HG02588 (cell line): ENCODE data around the gene YIPF1.
"Not testable (repeated sequence)": the region's sequence is repeated elsewhere in the genome, so short reads cannot be mapped to it uniquely, and the experiment has no call there.

Experiments used
- ATAC-seq: cut with Tn5 transposase; IDR thresholded peaks from one replicate; pipeline ENCODE4 v1.9.1; 2021; ENCODE audit warnings: mild to moderate bottlenecking, moderate library complexity; ENCODE audit not compliant: unreplicated experiment

YIPF1 gene

DNA sequence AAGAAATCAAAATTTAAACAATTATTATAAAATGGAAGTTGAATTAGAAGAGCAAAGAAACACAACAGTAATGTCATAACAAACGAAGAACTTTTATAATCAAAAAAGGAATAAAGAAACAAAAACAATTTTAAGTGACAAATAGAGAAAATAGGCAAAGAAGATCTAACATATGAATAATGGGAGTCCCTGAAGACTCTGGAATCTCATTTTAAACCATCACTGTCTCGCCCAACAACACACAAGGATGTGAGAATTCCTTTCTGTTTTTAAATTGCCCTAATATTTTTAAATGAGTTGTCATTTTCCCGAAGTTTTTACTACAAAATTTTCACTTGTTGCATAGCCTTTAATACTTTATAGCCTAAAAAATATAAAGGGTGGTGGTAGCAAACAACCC is 47.2 kb downstream of the YIPF1 start:
- no peak for ATAC-seq

DNA sequence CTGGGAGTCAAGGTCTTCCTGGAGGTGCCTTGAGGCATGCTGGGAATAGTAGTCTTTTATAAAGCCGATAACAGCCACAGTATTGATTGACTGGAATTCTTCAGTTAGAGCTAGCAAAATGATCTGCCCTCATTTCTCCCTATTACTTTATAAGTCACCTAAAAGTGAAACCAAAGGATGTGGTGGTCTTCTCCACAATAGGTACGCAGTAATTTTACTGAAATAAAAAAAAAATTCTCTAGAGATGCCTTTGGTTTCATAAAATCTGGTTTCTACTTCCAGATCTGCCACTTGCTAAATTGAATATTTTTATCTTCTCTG is 51.0 kb downstream of the YIPF1 start:
- ATAC-seq = no peak

DNA sequence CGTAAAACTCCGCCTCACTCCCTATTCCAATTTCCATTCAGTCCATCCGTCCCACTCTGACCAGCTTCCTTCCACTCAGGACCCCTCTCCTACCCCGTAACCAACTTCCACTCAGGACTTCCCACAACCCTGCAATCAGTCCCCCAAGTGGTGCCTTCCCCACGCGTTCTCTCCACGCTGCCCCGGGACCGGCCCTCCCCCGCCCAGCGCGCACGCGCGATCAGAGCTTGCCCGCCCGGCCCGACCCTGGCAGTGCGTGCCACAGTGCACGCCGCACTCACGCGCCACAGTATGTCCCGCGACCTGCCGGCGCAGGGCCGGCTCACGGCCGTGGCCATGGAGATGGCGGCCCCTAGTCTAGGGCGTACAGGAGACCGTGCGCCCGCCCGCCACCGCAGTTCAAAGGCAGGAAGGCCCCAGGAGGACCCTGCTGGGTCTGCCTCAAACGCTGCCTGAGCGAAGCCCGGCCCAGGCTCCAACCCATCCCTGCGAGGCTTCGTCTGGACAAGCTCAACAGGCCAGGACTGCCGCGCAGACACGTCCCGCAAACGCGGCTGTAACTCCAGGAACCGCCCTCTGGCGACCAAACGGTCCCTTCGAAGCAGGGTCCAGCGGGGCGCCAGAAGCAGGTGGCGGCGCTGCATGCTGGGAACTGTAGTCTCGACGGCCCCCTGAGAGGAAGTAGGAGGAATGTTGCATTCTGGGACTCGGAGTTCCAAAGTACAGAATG is 51.5 kb downstream of the YIPF1 start, which contains the start of gene NDC1:
Gene NDC1 (minus strand): TSS at position 373 of the 730 bp plus-strand sequence. CDS start 35 bp downstream, at position 338.
- peak; percentile 88 for ATAC-seq

DNA sequence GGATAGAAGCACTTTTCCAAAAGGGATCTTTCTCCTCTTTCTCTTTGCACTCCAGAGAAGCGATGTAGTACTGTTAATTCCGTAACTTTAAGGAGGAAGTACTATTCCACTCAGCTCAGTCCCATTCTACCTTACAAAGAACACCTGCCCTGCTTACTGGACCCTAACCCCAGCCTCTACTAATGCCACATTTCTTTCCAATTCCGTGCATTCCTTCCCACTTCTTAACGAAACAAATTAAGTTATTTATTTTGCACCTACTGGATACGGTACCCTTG is 52.0 kb downstream of the YIPF1 start:
- no peak for ATAC-seq

DNA sequence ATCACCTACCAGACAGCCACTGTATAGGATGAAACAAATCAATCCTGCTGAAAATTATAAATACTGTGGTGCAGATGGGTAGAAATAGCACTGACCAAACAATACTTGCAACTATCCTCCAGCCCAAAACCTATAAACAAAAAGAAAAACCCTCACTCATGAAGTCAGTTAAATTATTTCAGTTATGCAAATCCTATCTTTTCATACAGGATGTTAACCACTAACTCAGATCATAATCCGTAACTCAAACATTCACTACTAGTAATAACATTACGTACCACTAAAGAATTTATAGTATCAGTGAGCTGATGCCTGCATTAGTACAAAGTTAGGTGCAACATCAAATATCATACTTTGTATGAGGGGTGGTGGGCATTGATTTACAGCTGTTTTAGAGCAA is 54.1 kb downstream of the YIPF1 start:
- ATAC-seq = no peak

DNA sequence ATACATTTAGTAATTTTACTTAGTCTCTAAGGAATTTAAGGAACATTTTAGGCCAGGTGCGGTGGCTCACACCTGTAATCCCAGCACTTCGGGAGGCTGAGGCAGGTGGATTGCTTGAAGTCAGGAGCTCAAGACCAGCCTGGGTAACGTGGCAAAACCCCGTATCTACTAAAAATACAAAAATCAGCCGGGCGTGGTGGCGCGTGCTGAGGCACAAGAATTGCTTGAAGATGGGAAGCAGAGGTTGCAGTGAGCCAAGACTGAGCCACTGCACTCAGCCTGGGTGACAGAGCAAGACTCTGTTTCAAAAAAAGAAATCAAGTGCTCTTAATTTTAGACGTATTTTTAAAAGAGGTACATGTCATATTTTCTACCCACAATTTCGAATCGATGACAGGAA is 54.8 kb downstream of the YIPF1 start:
- no peak for ATAC-seq

DNA sequence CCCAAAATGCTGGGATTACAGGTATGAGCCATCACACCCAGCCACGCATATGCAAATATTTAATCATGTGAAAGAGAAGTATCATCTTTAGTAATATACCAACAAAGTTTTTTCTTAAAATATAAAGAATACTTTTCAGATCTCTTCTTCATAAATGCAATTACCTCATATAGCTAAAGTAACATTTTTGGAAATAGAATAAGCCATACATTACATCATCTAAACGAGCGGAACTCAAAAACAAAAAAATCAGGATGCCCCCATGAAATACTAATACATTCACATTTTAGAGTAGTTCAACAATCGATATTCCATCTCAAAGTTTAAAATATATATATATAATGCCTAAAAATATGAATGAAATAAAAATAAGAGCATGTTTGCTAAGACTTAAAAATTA is 56.2 kb downstream of the YIPF1 start:
- no peak for ATAC-seq

DNA sequence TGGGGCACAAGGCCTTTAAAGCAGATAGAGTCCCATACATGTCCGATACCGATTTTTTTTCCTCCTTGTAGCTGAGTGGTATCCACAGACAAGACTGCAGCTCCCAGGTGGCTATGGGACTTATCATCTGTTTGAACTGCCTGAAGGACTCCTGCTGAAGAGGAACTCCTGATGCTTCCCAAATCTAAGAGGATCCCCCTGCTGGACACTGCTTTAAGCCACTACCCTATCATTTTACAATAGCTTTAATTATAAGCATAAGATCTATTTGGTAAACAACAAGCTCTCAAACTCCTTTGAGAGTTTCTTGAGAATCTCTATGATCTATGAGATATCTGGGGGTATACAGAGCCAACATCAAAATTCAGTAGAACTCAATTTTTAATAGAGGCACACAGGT is 63.2 kb downstream of the YIPF1 start:
- ATAC-seq = no peak

DNA sequence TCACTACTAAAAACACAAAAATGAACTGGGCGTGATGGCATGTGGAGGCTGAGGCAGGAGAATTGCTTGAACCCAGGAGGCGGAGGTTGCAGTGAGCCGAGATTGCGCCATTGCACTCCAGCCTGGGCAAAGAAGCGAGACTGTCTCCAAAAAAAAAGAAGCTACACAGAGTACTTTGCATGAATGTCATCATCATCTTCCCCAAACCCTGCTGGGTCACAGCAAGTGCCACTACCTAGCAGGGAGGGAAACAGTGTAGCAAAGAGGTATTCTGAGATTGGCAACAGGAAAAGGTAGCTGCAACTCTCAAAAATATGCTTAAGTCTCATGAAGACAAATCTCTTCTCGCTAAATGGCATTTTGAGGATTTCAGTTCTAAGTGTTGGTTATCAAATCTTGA is 64.3 kb downstream of the YIPF1 start:
- ATAC-seq = no peak

DNA sequence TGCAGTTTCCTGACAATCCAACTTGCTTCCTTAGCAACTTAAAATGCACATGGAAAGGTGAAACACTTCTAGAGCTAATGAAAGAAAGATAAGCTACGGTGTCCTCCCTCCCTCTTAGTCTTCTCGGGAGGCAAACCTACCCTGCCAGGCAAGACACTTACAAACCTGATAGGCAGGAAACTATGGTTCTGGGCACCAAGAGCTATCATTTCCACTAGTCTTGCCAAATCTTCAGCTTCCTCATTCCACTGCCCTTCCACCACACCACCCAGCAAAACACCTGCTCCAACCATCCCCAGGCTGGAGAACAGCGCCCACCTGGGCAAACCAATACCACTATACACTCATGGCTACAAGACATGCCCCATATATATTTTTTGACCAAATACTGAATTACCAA is 66.7 kb downstream of the YIPF1 start:
- ATAC-seq = no peak

DNA sequence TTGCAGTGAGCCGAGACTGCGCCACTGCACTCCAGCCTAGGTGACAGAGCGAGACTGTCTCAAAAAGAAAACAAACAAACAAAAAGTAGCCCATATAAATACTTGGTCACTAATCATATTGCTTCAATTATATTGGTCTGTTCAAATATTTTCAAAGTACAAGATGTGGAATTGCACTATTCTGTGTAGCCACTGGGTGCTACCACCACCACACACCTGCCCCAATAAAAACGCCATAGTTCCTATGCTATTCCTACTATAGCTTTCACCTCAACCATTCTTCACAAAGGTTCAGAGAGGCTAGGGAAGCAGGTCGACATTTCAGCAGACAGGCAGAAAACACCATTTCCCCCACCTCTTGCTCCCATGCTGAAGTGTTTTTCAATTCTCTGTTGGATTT is 68.2 kb downstream of the YIPF1 start:
- no peak for ATAC-seq

DNA sequence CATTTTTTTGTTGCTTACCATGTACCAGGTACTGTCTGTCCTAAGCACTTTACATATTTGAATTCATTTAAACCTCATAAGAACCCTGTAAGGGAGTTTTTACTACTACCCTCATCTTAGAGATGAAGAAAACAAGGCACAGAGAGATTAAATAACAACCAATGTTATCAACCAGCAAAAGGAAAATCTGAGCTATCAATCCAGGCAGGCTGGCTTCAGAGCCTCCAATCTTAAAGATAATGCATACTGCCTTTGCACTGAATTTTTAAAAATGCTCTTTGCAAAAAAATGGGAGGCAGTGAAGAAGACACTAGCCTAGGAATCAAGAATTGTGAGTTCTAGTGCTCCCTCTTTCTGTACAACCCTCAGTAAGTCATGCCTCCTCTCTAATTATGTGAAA is 70.2 kb downstream of the YIPF1 start:
- ATAC-seq = no peak

DNA sequence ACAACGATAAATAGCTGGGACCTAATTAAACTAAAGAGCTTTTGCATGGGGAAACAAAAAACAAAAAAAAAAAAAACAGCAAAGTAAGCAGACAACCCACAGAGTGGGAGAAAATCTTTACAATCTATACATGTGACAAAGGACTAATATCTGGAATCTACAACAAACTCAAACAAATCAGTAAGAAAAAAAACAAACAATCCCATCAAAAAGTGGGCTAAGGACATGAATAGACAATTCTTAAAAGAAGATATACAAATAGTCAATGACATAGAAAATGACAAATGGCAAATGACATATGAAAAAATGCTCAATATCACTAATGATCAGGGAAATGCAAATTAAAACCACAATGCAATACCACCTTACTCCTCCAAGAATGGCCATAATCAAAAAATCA is 73.0 kb downstream of the YIPF1 start:
- ATAC-seq = not testable (repeated sequence)

DNA sequence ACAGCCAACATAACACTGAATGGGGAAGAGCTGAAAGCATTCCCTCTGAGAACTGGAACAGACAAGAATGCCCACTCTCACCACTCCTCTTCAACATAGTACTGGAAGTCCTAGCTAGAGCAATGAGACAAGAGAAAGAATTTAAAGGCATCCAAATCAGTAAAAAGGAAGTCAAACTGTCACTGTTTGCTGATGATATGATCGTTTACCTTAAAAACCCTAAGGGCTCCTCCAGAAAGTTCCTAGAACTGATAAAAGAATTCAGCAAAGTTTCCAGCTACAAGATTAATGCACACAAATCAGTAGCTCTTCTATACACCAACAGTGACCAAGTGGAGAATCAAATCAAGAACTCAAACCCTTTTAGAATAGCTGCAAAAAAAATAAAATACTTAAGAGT is 74.1 kb downstream of the YIPF1 start:
- not testable (repeated sequence) for ATAC-seq

DNA sequence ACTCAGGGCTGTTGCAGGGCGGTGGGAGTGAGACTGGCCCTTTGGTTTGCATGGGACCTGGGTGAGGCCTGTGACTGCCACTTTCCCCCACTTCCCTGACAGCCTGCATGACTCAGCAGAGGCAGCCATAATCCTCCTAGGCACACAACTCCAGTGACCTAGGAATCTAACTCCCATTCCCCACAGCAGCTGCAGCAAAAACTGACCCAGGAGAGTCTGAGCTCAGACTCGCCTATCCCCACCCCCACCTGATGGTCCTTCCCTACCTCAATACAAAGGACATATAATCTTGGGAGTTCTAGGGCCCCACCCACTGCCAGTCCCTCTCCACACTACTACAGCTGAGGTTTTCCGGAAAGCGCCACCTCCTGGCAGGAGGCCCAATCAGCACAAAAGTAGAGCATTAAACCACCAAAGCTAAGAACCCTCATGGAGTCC is 78.2 kb downstream of the YIPF1 start:
- no peak for ATAC-seq

DNA sequence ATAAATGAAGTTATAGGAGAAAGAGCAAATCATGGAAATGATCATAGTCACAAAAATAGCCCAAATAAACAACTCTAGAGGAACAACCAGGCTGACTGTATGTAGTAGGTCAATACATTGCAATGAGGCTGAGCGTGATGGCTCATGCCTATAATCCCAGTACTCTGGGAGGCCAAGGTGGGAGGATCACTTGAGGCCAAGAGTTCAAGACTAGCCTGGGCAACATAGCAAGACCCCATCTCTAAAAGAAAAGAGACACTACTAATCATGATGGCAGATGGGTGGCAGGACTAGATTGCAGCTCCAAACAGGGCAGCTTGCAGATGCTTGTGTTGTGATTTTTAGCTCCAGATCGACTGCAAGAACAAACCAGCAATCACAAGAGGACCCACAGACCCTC is 79.1 kb downstream of the YIPF1 start:
- ATAC-seq = no peak

DNA sequence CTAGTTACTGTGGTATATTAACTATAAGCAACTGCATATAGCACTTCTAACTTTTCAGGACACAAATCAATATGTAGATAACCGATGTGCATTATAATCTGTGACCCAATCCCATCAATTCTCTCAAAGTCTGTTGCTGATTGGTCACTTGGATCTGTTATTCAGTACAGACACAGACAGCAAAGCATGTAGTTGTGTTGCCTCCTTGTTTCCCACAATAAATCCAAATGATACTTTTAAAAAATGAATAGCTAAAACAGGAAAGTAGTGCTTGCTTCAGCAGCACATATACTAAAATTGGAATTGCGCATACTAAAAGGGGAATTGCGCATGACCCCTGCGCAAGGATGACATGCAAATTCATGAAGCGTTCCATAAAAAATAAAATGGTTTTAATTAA is 79.6 kb downstream of the YIPF1 start:
- ATAC-seq = no peak

DNA sequence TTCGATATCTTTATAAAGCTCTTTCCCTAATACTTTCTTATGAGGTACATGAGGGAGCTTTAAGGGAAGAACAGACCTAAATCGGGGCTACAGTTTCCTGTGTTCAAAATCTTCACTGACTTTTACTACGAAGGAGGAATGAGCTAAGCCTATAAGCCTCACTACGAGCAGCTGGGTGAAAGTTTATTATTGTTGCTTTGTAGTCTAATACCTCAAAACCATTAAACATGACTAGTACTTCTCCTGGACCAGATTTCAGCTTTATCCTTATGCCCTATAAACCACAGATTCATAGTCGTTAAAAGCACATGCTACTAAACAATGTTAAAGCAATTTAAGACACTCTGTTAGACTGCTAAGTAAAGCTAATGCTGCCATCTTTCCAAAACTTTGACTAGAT is 81.7 kb downstream of the YIPF1 start:
- ATAC-seq = no peak

DNA sequence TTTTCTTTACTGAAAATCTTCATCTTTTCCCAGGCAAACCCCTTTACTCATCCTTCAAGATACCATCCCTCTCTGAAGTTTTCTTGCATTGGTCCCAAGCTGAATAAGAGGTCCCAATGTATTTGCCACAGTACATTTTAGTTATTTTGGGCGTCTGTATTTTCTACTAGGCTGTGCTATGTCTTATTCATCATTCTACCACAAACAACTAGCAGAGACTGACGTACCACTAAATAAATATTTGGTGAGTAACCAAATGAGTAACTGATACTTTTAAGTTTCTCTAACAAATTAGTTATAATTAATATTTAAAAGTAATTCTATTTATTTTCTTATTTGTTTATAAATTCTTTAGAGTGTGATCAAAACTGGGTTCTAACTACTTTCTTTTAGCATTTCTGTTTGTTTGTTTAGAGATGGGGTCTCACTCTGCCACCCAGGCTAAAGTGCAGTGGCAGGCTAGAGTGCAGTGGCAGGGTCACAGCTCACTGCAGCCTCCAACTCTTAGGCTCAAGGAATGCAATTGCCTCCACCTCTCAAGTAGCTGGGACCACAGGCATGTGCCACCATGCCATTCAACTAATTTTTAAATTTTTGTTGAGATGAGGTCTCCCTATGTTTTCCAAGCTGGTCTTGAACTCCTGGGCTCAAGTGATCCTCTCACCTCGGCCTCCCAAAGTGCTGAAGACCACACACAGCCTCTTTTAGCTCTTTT is 84.6 kb downstream of the YIPF1 start:
- no peak for ATAC-seq

DNA sequence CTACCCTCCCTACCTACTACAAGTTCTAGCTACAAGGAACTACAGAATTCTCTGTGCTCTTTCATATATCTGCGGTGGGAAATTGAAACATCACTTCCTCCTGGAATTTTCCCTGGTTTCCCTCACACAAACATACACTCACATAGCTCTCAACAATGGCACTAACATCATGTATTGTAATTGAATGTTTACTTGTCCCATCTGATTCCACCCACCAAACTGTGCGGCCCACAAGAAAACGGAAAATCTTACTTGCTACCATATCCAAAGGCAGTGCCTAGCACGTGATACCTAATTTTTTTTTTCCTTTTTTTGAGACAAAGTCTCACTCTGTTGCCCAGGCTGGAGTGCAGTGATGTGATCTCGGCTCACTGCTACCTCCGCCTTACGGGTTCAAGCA is 85.4 kb downstream of the YIPF1 start:
- no peak for ATAC-seq
